ENCODE measurements around the gene TMEM238. TPM values are rescaled to one million over a fixed set of nuclear protein-coding genes. Genes with fewer than 3 reads are reported as not detected.

The TMEM238 gene
- total RNA-seq, 2 experiments from 2014 or later, result 14.2 to 14.3 TPM

DNA sequence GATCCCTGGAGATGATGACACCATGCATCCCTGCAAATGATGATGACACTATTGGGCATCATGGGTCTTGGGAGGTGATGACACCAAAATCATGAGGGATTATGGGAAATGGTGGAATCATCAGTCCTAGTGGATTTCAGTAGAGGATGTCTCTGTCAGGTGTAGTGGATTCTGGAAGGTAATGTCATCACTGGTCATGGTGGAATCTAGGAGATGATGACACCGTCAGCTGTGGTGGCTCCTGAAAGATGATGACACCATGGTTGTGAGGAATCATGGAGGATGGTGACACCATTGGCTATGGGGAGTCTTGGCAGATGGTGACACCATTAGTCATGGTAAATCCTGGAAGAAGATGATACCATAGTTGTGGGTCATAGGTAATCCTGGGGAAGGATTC lies 47.1 kb upstream of the TMEM238 start:
- TF ChIP-seq, protein P1, sequence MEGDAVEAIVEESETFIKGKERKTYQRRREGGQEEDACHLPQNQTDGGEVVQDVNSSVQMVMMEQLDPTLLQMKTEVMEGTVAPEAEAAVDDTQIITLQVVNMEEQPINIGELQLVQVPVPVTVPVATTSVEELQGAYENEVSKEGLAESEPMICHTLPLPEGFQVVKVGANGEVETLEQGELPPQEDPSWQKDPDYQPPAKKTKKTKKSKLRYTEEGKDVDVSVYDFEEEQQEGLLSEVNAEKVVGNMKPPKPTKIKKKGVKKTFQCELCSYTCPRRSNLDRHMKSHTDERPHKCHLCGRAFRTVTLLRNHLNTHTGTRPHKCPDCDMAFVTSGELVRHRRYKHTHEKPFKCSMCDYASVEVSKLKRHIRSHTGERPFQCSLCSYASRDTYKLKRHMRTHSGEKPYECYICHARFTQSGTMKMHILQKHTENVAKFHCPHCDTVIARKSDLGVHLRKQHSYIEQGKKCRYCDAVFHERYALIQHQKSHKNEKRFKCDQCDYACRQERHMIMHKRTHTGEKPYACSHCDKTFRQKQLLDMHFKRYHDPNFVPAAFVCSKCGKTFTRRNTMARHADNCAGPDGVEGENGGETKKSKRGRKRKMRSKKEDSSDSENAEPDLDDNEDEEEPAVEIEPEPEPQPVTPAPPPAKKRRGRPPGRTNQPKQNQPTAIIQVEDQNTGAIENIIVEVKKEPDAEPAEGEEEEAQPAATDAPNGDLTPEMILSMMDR (IDR thresholded peaks at IDR 0.05), result no peak
- peaks cover 41 to 59% of the 10 kb centered on the region in 2 experiments for H3K27me3 ChIP-seq (ENCODE audit: control insufficient read depth in 1 of 2, insufficient read depth in 2 of 2, low read length in 2 of 2)
- peaks cover 39% of the 10 kb centered on the region for H3K27me3 Mint-ChIP-seq
- H3K27ac ChIP-seq (ENCODE audit: low read depth in 1 of 2, low read length in 2 of 2), result no peak overlapping the region
- no peak for ATAC-seq (ENCODE audit: poor library complexity)
- H3K4me3 Mint-ChIP-seq, result no peak overlapping the region
- no peaks in the 10 kb centered on the region for H3K4me1 ChIP-seq (ENCODE audit: insufficient read depth, low read length)
- no peak overlapping the region for H3K4me3 ChIP-seq (ENCODE audit: low read length)
- DNase-seq, result no peak
- POLR2A ChIA-PET, result no interaction called here
- no peaks in the 10 kb centered on the region for H3K9me3 Mint-ChIP-seq
- H3K36me3 Mint-ChIP-seq (ENCODE audit: low read depth), result no peaks in the 10 kb centered on the region
- peaks cover 0 to 18% of the 10 kb centered on the region in 2 experiments for H3K9me3 ChIP-seq (ENCODE audit: control insufficient read depth in 1 of 2, insufficient read depth in 1 of 2, low read length in 2 of 2)
- intact Hi-C loops (cut with DNase I, micrococcal nuclease), result no loop called here
- no peaks in the 10 kb centered on the region for H3K4me1 Mint-ChIP-seq (ENCODE audit: low read depth)
- CTCF ChIA-PET, result no interaction called here
- H3K27ac Mint-ChIP-seq, result no peak overlapping the region
- no peaks in the 10 kb centered on the region for H3K36me3 ChIP-seq (ENCODE audit: insufficient read depth, low read length)

DNA sequence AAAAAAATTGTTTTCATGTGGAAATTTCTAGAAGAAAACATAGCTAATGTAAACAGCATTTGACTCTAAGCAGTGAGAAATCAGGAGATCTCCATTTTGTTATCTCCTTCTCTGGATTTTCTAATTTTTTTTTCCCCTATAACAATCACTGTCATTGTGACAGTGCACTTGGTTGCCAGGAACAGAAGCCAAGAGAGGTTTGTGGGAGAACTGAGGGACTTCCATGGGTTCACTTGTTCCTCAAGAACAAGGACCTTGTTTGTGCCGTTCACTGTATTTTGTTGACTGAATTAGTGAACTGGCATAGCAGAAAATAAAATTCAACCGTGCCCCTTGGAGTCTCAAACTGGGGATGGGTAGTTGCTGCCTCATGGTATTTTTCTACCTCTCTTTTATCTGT lies 42.0 kb upstream of the TMEM238 start:
- no peaks in the 10 kb centered on the region for H3K36me3 Mint-ChIP-seq (ENCODE audit: low read depth)
- Histone ChIP-seq H3K27me3 (ENCODE audit: control insufficient read depth in 1 of 2, insufficient read depth in 2 of 2, low read length in 2 of 2) (peaks cover 17 to 19% of the 10 kb centered on the region in 2 experiments), H3K9me3 (ENCODE audit: control insufficient read depth in 1 of 2, insufficient read depth in 1 of 2, low read length in 2 of 2) (peaks cover 0 to 4% of the 10 kb centered on the region in 2 experiments), H3K4me3 (ENCODE audit: low read length) (no peak overlapping the region), H3K4me1 (ENCODE audit: insufficient read depth, low read length) (peaks cover 13% of the 10 kb centered on the region), H3K27ac (ENCODE audit: low read depth in 1 of 2, low read length in 2 of 2) (no peak overlapping the region), H3K36me3 (ENCODE audit: insufficient read depth, low read length) (no peaks in the 10 kb centered on the region)
- peaks cover 11% of the 10 kb centered on the region for H3K4me1 Mint-ChIP-seq (ENCODE audit: low read depth)
- DNase-seq (no peak), ATAC-seq (ENCODE audit: poor library complexity) (no peak)
- intact Hi-C loops (cut with DNase I, micrococcal nuclease), result no loop called here
- H3K27ac Mint-ChIP-seq, result no peak overlapping the region
- no peaks in the 10 kb centered on the region for H3K9me3 Mint-ChIP-seq
- ChIA-PET POLR2A (interaction anchor here (0.7 kb wide), 1 partner anchor 8 kb away, joined by 3 read pairs; no protein-coding TSS in a partner anchor), CTCF (no interaction called here)
- TF ChIP-seq, protein P1 (IDR thresholded peaks at IDR 0.05), result no peak
- peaks cover 25% of the 10 kb centered on the region for H3K27me3 Mint-ChIP-seq
- H3K4me3 Mint-ChIP-seq, result no peak overlapping the region

DNA sequence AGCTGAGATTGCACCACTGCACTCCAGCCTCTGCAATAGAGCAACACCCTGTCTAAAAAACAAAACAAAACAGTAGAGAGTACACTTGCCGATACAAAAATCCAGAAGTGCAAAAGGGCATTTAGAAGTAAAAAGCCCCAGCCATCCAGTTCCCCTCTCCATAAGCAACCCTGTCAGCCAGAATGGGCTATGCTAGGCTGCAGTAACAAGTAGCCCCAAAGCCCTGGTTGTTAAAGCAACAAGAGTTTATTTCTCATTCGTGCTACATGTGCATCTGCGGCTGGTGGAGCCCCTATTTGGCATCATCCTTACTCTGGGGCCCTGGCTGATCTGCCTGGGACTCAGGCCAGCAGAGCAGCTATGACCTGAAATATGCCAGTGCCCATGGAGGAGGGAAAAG lies 40.4 kb upstream of the TMEM238 start:
- ChIA-PET CTCF (no interaction called here), POLR2A (no interaction called here)
- Histone ChIP-seq H3K4me1 (ENCODE audit: insufficient read depth, low read length) (peaks cover 23% of the 10 kb centered on the region), H3K4me3 (ENCODE audit: low read length) (no peak overlapping the region), H3K36me3 (ENCODE audit: insufficient read depth, low read length) (no peaks in the 10 kb centered on the region), H3K27me3 (ENCODE audit: control insufficient read depth in 1 of 2, insufficient read depth in 2 of 2, low read length in 2 of 2) (peaks cover 7 to 8% of the 10 kb centered on the region in 2 experiments), H3K9me3 (ENCODE audit: control insufficient read depth in 1 of 2, insufficient read depth in 1 of 2, low read length in 2 of 2) (peaks cover 0 to 4% of the 10 kb centered on the region in 2 experiments), H3K27ac (ENCODE audit: low read depth in 1 of 2, low read length in 2 of 2) (no peak overlapping the region)
- intact Hi-C loops (cut with DNase I, micrococcal nuclease), result no loop called here
- ATAC-seq (ENCODE audit: poor library complexity), result no peak
- Mint-ChIP-seq H3K36me3 (ENCODE audit: low read depth) (no peaks in the 10 kb centered on the region), H3K9me3 (no peaks in the 10 kb centered on the region), H3K27ac (no peak overlapping the region), H3K4me3 (no peak overlapping the region), H3K27me3 (peaks cover 11% of the 10 kb centered on the region), H3K4me1 (ENCODE audit: low read depth) (peaks cover 22% of the 10 kb centered on the region)
- TF ChIP-seq, protein P1 (IDR thresholded peaks at IDR 0.05), result no peak
- DNase-seq, result no peak

All from CD4-positive, alpha-beta T cell (primary cell).